GM12873 (cell line): Measurements from ENCODE around the gene ORC5.

ENCODE experiments used
- TF ChIP-seq, protein P1 (sequence below): IDR thresholded peaks from 2 replicates; pipeline ENCODE4 v1.5.1; 2012; ENCODE audit warnings: low read depth, mild to moderate bottlenecking, moderate library complexity, low read length, control low read depth; ENCODE audit not compliant: insufficient read depth; ENCODE audit errors: missing control alignments

The ORC5 gene

DNA sequence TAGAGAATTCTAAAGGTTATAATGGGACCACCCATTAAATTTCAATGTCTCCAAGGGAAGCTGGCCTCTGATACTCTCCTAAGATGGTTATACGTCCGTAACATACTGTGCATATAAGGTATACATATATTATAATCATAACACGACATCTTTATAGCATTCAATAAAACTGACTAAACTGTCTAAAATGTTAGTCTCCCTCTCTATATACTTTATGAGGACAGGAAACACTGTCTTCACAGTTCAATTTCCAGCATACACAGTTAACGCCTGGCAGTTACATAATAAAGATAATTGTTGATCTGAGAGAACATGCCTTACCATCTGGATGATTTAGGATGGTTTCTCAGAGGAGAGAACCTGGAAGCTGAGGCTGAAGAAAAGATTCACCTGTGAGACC lies 1.2 kb upstream of the ORC5 start:
- TF ChIP-seq, protein P1, sequence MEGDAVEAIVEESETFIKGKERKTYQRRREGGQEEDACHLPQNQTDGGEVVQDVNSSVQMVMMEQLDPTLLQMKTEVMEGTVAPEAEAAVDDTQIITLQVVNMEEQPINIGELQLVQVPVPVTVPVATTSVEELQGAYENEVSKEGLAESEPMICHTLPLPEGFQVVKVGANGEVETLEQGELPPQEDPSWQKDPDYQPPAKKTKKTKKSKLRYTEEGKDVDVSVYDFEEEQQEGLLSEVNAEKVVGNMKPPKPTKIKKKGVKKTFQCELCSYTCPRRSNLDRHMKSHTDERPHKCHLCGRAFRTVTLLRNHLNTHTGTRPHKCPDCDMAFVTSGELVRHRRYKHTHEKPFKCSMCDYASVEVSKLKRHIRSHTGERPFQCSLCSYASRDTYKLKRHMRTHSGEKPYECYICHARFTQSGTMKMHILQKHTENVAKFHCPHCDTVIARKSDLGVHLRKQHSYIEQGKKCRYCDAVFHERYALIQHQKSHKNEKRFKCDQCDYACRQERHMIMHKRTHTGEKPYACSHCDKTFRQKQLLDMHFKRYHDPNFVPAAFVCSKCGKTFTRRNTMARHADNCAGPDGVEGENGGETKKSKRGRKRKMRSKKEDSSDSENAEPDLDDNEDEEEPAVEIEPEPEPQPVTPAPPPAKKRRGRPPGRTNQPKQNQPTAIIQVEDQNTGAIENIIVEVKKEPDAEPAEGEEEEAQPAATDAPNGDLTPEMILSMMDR: no peak

DNA sequence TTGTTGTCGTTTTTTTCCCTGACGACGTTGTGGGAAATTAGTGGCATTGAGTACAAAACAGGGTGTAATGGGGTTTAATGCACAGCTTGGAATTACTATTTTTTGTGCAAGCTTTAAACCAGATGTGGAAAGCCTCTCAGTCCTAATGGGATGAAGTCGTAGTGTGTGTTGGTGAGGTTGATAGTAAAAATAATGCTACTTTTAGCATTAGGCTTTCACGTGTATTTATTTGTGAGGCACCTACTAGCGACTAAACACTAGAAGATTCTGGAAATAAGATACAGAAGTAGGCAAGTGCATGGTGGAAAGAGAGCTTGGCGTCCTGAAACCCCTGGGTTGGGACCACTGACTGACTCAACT lies 588 bp upstream of the ORC5 start:
- TF ChIP-seq, protein P1: no peak

DNA sequence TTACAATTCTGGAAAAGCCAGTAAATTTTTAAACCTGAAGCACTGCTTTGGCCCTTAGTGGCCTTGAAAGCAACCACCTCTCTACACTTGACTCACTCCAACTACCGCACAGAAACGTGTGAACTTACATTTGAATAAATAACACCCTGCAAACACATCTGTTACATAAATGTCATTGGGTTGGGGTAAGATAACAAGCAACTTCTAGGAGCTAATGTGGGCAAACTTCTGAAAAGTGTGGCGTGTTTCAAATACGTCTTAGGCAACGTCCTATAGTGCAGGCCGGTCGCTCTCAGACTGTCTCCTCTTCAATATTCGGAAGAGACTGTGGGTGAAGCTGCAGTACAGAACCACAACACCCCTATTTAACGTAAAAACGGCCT lies 474 bp downstream of the ORC5 start:
- TF ChIP-seq, protein P1: no peak

DNA sequence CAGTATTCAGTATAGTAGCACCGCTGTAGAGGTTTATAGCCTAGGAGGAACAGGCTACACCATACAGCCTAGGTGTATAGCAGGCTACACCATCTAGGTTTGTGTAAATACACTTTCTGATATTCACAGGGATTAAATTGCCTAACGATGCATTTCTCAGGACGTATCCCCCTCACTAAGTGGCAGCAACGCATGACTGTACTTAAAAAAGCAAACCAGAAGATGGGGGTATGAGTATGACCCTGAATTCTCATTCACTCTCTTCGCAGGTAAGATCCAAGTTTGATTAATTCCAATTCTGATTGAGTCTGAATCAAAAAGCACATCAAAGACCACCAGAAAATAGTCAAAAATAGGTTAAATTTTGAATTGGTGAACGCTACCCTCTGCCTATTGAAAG lies 972 bp downstream of the ORC5 start:
- TF ChIP-seq, protein P1: no peak

DNA sequence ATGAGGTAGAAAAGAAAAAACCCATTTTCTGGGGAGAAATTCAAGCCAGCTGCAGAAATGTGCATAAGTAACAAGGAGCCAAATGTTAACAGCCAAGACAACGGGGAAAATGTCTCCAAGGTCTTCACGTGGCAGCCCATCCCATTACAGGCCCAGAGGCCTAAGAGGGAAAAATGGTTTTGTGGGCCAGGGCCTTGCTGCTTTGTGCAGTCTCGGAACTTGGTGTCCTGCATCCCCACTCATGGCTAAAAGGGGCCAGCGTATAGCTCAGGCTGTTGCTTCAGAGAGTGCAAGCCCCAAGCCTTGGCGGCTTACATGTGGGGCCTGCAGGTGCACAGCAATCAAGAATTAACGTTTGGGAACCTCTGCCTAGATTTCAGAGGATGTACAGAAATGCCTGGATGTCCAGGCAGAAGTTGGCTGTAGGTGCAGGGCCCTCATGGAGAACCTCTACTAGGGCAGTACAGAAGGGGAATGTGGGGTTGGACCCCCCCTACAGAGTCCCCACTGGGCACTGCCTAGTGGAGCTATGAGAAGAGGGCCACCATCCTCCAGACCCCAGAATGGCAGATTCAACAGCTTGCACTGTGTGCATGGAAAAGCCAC lies 9.0 kb downstream of the ORC5 start:
- TF ChIP-seq, protein P1: no peak

DNA sequence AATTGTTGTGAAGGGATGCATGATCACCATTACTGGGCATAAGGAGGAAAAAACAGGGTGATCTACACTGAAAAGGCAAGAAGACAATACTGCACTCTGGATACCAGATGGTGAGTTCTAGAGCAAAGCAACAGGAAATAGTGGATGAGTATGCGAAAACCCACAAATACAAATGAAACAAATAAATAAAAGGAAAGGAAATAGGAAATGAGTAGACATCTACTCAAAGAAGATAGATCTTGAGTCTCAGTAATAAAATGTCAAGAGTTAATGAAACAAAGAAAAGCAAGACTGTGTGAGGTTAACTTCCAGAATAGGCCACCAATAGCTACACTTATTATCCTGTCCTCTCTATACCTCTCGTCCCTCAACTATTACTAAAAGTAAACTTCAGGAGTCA lies 11.7 kb downstream of the ORC5 start:
- TF ChIP-seq, protein P1: no peak

DNA sequence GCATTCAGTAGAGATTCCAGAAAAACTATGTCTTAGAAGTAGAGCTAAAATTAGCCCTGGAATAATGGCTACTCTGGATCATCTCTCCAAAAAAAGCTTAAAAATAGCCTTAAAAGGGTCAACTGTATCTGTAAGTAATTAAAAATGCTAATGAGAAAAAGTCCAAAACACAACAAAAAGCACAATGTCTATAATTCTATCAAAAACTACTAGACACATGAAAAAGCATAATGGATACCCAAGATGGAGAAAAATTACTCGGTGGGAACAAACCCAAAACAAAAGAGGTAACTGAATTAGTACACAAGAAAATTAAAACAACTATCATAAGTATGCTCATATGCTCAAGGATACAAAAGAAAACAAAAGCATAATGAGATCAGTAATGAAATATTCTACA lies 15.4 kb downstream of the ORC5 start:
- TF ChIP-seq, protein P1: no peak
